Activated T-cell treated with anti-CD3 and anti-CD28 coated beads for 1 hour (primary cell): ENCODE data around the gene NLRP1.
"Not testable (repeated sequence)": the region's sequence is repeated elsewhere in the genome, so short reads cannot be mapped to it uniquely, and the experiment has no call there.

ENCODE experiments used
- DNase-seq: peaks from one replicate; pipeline ENCODE4 v3.0.0-alpha.2; 2020; ENCODE audit warnings: low read depth

Gene NLRP1

DNA sequence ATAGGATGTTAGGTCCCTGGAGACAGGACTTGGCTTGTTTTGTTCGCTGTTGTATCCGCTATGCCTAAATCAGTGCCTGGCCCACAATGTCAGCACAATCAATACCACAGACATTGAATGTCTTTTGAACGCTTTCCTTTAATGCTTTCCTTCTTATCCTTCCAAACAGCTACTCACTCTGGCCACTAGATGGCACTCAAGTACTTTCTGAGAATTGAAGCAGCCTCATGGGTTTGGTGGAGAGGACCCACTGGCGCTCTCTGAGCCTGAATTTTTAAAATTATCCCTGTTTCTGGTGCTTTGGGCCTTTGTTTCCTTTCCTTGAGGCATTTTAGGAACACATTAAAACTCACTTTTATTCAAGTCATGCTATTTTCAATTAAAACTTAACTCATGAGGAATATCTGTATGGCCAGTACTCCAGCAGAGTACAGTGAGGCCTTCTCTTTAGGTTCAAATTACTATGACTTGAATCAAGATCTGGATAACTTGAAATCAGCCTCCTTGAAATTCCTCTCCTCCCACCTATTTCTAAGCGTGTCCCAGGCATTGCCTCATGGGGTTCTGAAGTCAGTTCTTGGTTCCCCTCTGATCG lies 3.2 kb upstream of the NLRP1 start:
- DNase-seq = no peak

DNA sequence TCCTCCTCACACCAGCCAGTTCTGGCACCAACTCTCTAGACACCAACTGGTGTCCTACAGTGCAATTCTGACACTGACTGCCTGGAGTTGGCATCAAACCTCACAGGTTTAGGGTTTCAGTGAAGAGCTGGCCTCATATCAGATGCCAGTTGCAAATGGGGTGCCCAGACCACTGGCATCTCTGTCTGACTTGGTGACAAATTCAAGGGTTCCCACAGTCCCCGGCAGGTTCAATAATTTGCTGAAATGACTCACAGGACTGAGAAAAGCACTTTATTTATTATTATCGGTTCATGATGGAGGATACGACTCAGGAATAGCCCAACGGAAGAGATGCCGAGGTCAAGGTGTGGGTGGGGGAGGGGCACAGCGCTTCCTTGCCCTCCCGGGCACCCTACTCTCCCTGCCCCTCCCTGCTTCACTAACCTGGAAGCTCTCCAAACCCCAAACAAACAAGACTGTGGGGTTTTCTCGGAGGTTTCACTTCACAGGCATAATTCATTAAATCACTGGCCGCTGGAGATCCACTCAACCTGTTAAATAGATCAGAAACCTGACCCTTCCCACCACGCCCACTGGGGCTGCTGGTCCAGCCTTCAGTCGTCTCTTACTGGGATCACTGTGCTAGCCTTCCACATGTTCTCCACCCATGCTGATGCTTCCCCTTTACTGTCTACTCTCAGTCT lies 1.7 kb upstream of the NLRP1 start:
- DNase-seq = no peak

DNA sequence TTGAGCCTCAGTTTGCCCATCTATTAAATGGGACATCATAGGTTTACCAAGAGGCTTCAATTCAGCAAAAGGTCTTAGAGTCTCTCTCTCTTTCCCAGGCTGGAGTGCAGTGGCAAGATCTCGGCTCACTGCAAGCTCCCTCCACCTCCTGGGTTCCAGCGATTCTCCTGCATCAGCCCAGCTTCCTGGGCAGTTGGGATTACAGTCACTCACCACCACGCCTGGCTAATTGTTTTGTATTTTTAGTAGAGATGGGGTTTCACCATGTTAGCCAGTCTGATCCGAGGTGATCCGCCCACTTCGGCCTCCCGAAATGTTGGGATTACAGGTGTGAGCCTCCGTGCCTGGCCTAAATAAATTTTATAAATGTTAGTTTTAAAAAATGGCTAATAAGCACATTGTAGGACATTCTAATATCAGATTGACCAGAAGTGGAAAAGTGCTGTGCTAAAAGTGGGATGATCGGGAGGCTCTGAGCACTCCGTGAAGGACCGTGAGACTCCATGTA lies 1.0 kb upstream of the NLRP1 start:
- no peak for DNase-seq

DNA sequence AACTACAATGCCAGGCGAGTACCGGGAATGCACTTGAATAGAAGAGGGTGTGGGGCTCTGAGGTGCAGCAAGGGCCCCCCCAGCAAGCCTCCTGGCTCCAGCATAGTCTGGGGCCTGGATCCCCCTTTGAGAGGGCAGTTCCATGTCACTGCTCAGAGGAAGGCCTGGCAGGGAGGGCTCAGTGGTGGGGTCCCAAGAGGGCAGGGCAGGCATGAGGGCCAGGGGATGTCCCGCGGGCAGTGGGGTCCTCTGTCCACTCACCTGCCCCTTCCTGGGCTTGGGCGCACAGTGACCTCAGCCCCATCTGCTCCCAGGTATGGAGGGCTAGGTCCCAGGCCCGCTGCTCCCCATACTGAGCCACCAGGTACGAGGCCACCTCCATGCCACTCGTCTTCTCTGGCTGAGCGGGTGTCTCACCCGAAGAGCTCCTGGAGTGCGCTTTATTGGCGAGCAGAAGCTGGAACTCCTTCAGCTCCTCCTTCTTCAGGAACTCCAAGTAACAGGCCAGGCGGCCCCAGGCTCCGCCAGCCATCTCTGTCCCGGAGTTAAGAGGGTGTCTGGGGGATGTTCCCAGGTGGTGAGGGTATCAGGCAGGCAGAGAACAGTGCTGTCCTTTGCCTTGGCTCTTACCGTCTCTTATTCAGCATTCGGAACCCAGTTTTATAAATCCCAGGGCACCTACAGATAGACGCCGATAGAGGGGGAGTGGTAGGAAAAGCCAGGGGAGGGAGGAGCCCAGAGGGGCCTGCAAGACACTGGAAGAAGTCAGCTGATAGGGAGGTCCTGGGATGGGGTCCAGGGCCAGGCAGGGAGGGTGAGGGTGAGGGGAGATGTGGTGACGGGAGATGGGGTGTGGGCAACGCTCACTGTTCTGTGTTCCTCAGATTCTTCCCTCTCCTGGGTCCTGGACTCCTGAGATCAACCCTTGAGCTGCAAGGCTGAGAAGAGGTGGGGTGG lies 605 bp downstream of the NLRP1 start:
- no peak for DNase-seq

GRCh38 chr17:5582209-5583185 lies 1.8 kb downstream of the NLRP1 start:
- DNase-seq = no peak

DNA sequence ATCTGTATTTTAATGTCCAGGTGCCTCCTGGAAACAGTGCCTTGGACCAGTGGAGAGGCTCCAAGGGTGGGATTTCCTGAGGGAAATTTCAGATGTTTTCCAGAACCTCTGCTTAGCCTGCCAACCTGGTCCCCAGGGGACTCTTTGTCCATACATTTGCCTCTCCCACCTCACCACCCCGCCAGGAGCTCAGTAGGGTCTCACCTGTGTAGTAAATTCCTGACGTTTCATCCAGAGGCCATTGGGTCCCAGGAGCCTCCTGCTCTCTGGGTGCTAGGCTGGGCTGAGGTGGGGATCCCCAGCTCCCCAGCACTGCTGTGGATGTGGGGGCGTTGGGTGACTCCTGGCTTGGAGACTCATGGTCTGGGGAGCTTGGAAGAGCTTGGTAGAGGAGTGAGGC lies 2.7 kb downstream of the NLRP1 start:
- no peak for DNase-seq

DNA sequence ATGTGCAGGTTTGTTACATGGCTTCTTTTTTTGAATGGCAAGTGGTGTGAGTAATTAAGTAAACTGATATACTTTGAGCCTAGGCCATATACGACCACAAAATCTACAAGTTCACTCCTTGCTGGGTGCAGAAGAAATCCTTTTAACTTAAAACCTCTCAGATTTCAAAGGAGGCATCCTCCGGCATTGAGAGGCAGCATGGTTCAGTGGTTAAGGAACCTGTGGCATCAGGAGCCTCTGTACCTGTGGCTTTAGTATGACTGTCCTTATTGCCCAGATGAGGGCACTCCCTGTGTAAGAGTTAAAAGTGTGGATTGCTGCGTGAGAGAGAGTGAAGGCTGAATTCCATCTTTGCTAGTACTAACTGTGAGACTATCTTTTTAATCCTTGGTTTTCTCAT lies 3.3 kb downstream of the NLRP1 start:
- DNase-seq = no peak

DNA sequence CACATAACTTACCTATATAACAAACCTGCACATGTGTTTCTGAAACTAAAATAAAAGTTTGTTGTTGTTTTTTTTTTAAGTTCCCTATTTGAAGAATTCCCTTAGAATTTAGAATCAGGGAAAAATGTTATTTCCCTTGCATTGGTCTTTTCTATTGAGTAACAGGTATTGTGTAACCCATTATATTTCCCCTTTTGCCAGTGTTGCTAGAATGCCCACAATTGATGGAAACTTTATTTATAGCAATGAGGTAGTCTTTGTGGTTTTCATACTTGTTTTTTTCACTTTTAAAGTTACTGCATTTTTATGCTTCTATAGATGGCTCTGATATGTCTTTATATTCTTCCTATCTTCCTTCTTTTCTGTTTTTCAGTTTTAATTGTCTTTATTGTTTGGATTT lies 3.9 kb downstream of the NLRP1 start:
- DNase-seq = no peak

GRCh38 chr17:5578768-5579167 lies 5.5 kb downstream of the NLRP1 start:
- not testable (repeated sequence) for DNase-seq

DNA sequence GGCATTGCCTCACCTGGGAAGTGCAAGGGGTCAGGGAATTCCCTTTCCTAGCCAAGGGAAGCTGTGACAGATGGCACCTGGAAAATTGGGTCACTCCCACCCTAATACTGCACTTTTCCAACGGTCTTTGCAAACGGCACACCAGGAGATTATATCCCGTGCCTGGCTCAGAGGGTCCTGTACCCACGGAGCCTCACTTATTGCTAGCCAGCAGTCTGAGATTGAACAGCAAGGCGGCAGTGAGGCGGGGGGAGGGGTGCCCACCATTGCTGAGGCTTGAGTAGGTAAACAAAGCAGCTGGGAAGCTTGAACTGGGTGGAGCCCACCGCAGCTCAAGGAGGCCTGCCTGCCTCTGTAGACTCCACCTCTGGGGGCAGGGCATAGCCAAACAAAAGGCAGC lies 11.3 kb downstream of the NLRP1 start:
- DNase-seq = not testable (repeated sequence)

DNA sequence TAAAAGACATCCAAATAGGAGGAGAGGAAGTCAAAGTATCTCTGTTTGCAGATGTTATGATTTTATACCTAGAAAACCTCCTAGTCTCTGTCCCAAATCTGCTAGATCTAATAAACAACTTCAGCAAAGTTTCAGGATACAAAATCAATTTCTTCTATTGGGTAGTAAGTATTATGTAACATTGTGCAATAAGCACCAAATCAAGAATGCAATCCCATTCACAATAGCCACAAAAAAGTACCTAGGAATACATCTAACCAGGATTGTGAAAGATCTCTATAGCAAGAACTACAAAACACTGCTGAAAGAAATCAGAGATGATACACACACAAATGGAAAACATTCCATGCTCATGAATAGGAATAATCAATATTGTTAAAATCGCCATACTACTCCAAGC lies 13.0 kb downstream of the NLRP1 start:
- DNase-seq = no peak

- no peak for DNase-seq
Observed at GRCh38 chr17:5565808-5566207, 18.5 kb downstream of the NLRP1 start.

- DNase-seq = no peak
Observed at GRCh38 chr17:5563456-5563855, 20.9 kb downstream of the NLRP1 start.

DNA sequence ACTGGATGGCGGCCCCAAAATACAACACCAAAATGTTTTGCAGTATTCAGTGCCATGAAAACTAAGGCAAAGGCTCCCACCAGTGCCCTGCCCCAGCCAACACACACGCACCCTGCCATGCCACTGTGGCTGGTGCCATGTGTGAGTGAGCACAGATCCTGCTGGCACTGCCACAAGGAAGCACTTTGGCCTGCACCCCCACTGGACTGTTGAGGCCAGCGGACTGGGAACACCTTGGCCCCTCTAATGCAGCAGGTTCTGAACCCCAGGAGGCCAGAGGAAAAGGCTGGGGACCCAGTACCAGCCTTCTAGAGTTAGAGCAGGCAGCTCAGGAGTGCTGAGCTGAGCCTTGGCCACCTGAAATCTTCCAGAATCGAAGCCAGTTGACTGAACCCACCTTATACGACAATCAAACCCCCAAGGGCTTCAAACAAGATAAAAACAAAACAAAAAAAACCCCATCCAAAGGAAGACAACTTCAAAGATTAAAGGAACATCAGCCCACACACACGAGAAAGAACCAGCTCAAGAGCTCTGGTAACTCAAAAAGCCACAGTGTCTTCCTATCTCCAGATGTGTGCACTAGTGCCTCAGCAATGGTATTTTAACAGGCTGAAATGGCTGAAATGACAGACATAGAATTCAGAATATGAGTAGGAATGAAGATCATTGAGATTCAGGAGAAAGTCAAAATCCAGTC lies 21.5 kb downstream of the NLRP1 start:
- DNase-seq = no peak

GRCh38 chr17:5561736-5562571 lies 22.4 kb downstream of the NLRP1 start:
- DNase-seq = no peak

DNA sequence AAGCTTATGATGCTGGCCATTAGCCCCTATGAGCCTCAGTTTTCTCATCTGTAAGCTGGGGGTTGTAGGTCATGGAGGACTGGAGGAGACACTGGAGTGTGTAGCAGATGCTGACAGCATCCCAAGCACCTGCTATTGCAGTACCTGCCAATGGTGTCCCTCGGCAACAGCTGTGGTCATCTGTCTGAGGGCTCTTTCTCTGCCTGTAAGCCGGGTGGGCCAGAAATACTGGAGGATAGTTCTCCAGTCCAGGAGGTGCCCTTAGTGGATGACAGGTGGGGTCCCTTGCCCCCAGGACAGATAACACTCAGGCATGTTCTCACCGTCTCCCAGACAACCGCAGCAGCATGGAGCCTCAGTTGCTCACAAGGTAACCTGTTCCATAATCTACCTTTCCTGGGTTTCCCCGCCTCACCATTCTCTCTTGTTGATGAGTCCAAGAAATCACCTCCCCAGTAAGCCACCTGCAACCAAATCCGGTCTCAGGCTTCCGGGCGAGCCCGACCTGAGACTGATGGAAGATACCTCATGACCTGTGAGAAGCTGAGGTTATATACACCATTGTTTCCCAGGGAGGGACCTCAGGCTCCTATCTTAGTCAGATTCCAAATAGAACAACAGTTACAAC lies 23.8 kb downstream of the NLRP1 start:
- DNase-seq = no peak

DNA sequence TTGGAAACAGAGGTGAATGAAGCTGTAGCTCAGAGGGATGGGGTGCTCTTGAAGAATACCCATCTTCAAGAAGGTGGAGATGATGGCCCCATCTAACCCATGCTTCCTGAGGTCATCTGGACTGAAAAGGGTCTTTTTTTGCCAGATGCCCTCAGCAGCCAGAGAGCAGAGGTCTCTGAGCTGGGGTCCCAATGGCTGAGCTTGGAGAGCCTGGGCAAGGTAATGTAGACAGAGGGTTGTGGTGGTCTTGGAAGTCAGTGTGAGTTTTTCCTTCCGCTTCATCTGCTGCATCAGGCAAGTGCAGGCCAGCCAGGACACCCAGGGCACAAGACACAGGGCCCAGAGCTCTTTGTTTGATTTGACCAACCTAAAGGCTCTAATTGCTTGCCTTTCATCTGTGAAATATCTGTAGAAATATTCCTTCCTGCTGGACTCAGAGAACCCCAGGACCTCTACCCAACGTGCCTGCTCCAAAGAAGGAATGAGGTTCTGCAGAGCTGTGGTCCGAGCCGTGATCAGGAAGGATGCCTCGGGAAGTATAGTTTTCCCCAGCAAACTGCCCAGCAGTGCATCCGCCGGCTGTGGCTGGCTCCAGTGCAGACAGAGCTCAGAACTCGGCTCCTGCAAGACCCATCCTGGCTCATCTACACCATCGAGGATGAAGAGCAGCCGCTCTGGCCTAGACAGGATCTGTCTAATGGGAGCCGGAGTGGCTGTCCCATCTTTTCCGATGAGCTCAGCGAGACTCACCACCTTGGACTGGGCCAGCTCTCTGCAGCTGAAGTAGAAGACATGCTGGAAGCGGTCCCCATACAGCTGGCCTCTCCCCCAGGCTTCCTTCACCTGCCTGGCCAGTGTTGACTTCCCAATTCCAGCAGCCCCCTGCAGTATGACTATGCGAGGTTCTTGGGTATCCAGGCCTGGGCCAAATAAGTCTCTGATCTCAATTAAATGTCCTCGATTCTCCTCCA lies 25.2 kb downstream of the NLRP1 start:
- DNase-seq = no peak

- DNase-seq = no peak
Observed at GRCh38 chr17:5557990-5558389, 26.3 kb downstream of the NLRP1 start.
